ENCODE measurements around the gene ELMOD3. TPM values are rescaled to one million over a fixed set of nuclear protein-coding genes. Genes with fewer than 3 reads are reported as not detected.

ELMOD3 gene
- total and polyA plus RNA-seq, 9 of the 15 experiments (the other 6 are each of a cell fraction or from before 2014, with no cell fraction given), result 2.7 to 18.7 (median 11.6) TPM

- TF ChIP-seq TAF9B (IDR thresholded peaks at IDR 0.05; ENCODE audit: partially characterized antibody) (peak; percentile 75), DACH1 (IDR thresholded peaks at IDR 0.05; ENCODE audit: partially characterized antibody) (peak; percentile 80), ZBTB9 (CRISPR knock-in tag; IDR thresholded peaks at IDR 0.05) (peak; percentile 56; the same call in 1 of the 2 replicates), FOSL1 (tag; conservative IDR thresholded peaks at IDR 0.05) (0 out of 2 replicates have a peak, but pooled peaks have one; percentile 14)
Observed at GRCh38 chr2:85423525-85423924, 69.0 kb downstream of the ELMOD3 start (continued).

- in situ Hi-C loops (cut with MboI), result no loop called here
- BruUV-seq (replicated peaks), result no TSS peak
- ChIA-PET POLR2A (interaction anchor here (0.6 to 63.9 kb wide), 2 partner anchors 120 to 347 kb away, joined by 3 to 1576 read pairs; partner anchors contain the start of gene MAT2A), CTCF (ENCODE audit: low intra/inter-chr PET ratio) (no interaction called here)
- Histone ChIP-seq H2AFZ (ENCODE audit: low read depth, low read length) (no peak overlapping the region), H3K27me3 (ENCODE audit: control insufficient read depth in 2 of 2, insufficient read depth in 2 of 2, low read length in 2 of 2) (no peaks in the 10 kb centered on the region), H3K9me1 (ENCODE audit: control insufficient read depth, insufficient read depth, low read length) (no peaks in the 10 kb centered on the region), H3K9ac (ENCODE audit: insufficient read depth in 1 of 2, low read depth in 2 of 2, low read length in 2 of 2) (peak overlapping the region in 1 of 2 experiments; percentile 74; a peak in 1 of 4 replicates), H4K20me1 (replicated peaks; ENCODE audit: control insufficient read depth, insufficient read depth, low read length) (no peaks in the 10 kb centered on the region), H3K4me2 (ENCODE audit: insufficient read depth, low read length) (no peak overlapping the region), H3K27ac (ENCODE audit: extremely low read depth, low read depth, low read length) (no peak overlapping the region), H3K4me3 (no peak overlapping the region), H3K36me3 (ENCODE audit: control insufficient read depth, insufficient read depth, low read length) (no peaks in the 10 kb centered on the region), H3K9me3 (replicated peaks; ENCODE audit: control insufficient read depth, insufficient read depth, low read depth, low read length) (no peaks in the 10 kb centered on the region), H3K79me2 (ENCODE audit: control insufficient read depth, insufficient read depth, low read length) (peaks cover 9% of the 10 kb centered on the region; the same call in 2 of the 3 replicates), H3K4me1 (replicated peaks in 1 of 2; ENCODE audit: control insufficient read depth in 2 of 2, insufficient read depth in 2 of 2, low read length in 2 of 2) (peaks cover 52 to 57% of the 10 kb centered on the region in 2 experiments)
- no peak for DNase-seq (ENCODE audit: extremely low read depth in 1 of 4, low spot score in 3 of 4)
- no peak for FAIRE-seq
- intact Hi-C loops (cut with micrococcal nuclease), result no loop called here
- ATAC-seq, result no peak
- 83% methylated on average over 3 of the region's 3 CpGs for WGBS (ENCODE audit: insufficient coverage, low coverage, missing lambda C conversion rate)
- TF ChIP-seq CEBPZ (IDR thresholded peaks at IDR 0.05; ENCODE audit: borderline replicate concordance, low read depth, low read length) (no peak), ATF6 (CRISPR knock-in tag; IDR thresholded peaks at IDR 0.05) (no peak), C11orf30 (IDR thresholded peaks at IDR 0.05; ENCODE audit: low read depth) (no peak), ZNF696 (CRISPR knock-in tag; conservative IDR thresholded peaks at IDR 0.05) (no peak), EGR1 (conservative IDR thresholded peaks at IDR 0.05) (no peak), THRA (IDR thresholded peaks at IDR 0.05) (no peak), TCFL5 (CRISPR knock-in tag; conservative IDR thresholded peaks at IDR 0.05) (no peak), SIN3B (IDR thresholded peaks at IDR 0.05; ENCODE audit: low read depth) (no peak)
Observed at GRCh38 chr2:85425588-85425987, 71.0 kb downstream of the ELMOD3 start.

Measured in K562 (cell line).